Testis (tissue), 3 donors: ENCODE measurements around the gene MNX1. TPM values are rescaled to one million over a fixed set of nuclear protein-coding genes. Genes with fewer than 3 reads are reported as not detected.
A peak's percentile ranks its signal among the peaks of the same experiment; 100 is the strongest.

Experiments used
- DNase-seq: peaks from one replicate; pipeline ENCODE4 v3.0.0-alpha.2; 2019
- H3K27ac ChIP-seq, 2 donors: fragments of 200-600 bp; sonication (generic); one replicate each; pipeline ENCODE4 v1.5.1; 2019
- H3K27me3 ChIP-seq: fragments of 200-600 bp; sonication (generic); one replicate; pipeline ENCODE4 v1.5.1; 2019
- H3K36me3 ChIP-seq: fragments of 200-600 bp; sonication (generic); one replicate; pipeline ENCODE4 v1.5.1; 2017; ENCODE audit warnings: low read depth; ENCODE audit errors: missing control alignments
- H3K4me1 ChIP-seq: fragments of 200-600 bp; sonication (generic); one replicate; pipeline ENCODE4 v1.5.1; 2019
- H3K4me3 ChIP-seq, 2 donors: fragments of 200-600 bp; sonication (generic); one replicate each; pipeline ENCODE4 v1.5.1; 2017 to 2019
- H3K9me3 ChIP-seq: fragments of 200-600 bp; sonication (generic); one replicate; pipeline ENCODE4 v1.5.1; 2017
- CTCF ChIP-seq, 3 experiments: fragments of 450-650 bp in 2 of 3; fragments of 200-600 bp in 1 of 3; sonication (generic) in 1 of 3; IDR thresholded peaks; one replicate each; pipeline ENCODE4 v1.5.1; 2016 to 2019; ENCODE audit warnings: antibody characterized with exemption in 3 of 3, mild to moderate bottlenecking in 2 of 3, moderate library complexity in 1 of 3
- POLR2A ChIP-seq: fragments of 450-650 bp; IDR thresholded peaks from one replicate; pipeline ENCODE4 v1.6.1; 2017; ENCODE audit warnings: antibody characterized with exemption, mild to moderate bottlenecking, moderate library complexity
- WGBS, 2 donors: methylation state at CpG; one replicate each; pipeline ENCODE4 v1.1.5; 2018; 5-methylcytosine and 5-hydroxymethylcytosine counted together
- intact Hi-C: fragments of 100-400 bp; cut with DNase I; formaldehyde crosslinking; loops from one replicate; pipeline ENCODE4 v1.15.1; 2023; ENCODE audit warnings: low total_unique reads
- polyA plus RNA-seq: library from polyadenylated mRNA; stranded (reverse); fragments of 350-450 nt; fragmentation: Illumina TruSeq; extraction: RNeasy Lipid Tissue Mini Kit (QIAGEN cat#74804); gene quantifications from one replicate; pipeline ENCODE4 v1.2.3, GENCODE V29; 2014; ENCODE audit warnings: low read depth, low replicate concordance; ENCODE audit not compliant: insufficient read depth
- total RNA-seq, 2 donors: library from RNA; depleted of rRNA; stranded (reverse); fragments of >200 nt; gene quantifications; one replicate each; pipeline ENCODE4 v1.2.3, GENCODE V29; 2016

MNX1 gene
- total and polyA plus RNA-seq, 3 donors from 2014 or later, result 1.5 to 3.3 (median 3.0) TPM

- WGBS, 2 donors, result 4 to 11% methylated on average over 4 to 6 of the region's 6 CpGs
- peaks cover 6% of the 10 kb centered on the region for H3K27me3 ChIP-seq
- no peak overlapping the region for H3K27ac ChIP-seq
- no peak overlapping the region for H3K4me3 ChIP-seq
- TF ChIP-seq CTCF (IDR thresholded peaks at IDR 0.05), result no peak
- TF ChIP-seq POLR2A, result no peak
- intact Hi-C loops, result no loop called here
- H3K4me1 ChIP-seq, result peaks cover 6% of the 10 kb centered on the region
- H3K36me3 ChIP-seq, result no peaks in the 10 kb centered on the region
- H3K9me3 ChIP-seq, result no peaks in the 10 kb centered on the region
- no peak for DNase-seq
These were observed 7.1 kb downstream of the MNX1 start for GRCh38 chr7:157003445-157003755.

DNA sequence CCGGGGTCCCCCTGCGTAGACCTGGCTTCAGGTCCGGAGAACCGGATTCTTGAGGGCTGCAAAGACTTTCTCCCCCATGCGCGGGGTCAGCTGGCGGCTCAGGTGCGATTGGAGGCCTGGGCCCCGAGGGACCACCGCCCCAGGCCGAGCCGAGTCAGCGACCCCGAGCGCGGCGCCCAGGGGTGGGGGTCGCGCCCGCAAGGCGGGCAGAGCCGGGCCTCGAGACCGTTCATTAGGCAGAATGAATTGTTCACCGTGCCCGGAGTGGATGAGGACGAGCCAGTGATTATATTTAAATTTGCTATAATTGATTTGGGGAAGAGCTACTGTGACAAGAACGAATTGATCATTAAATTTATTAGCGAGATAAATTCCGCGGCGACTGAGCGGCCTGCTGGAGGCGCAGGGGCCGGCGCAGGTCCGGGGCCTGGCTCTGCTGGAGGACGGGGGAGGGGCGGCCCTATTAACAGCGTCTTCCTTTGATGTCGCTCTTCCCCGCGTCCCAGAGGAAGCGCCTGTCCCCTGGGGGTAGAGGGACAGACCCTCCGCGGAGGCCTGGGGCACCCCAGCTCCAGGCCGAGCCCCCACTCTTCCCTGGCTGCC, 7.5 kb downstream of the MNX1 start:
- DNase-seq, result peak; percentile 12
- TF ChIP-seq POLR2A (no peak), CTCF (IDR thresholded peaks at IDR 0.05) (no peak)
- H3K4me3 ChIP-seq, result no peak overlapping the region
- intact Hi-C loops, result no loop called here
- no peaks in the 10 kb centered on the region for H3K36me3 ChIP-seq
- peaks cover 6% of the 10 kb centered on the region for H3K4me1 ChIP-seq
- 6 to 8% methylated on average over 33 to 47 of the region's 47 CpGs for WGBS, 2 donors
- H3K27ac ChIP-seq, result no peak overlapping the region
- H3K9me3 ChIP-seq, result no peaks in the 10 kb centered on the region
- H3K27me3 ChIP-seq, result peaks cover 6% of the 10 kb centered on the region

GRCh38 chr7:157001920-157002818, 8.3 kb downstream of the MNX1 start:
- intact Hi-C loops, result no loop called here
- Histone ChIP-seq H3K4me1 (peaks cover 6% of the 10 kb centered on the region), H3K27me3 (peaks cover 6% of the 10 kb centered on the region), H3K4me3 (no peak overlapping the region), H3K9me3 (no peaks in the 10 kb centered on the region), H3K36me3 (no peaks in the 10 kb centered on the region), H3K27ac (no peak overlapping the region)
- TF ChIP-seq CTCF (IDR thresholded peaks at IDR 0.05) (no peak), POLR2A (no peak)
- WGBS, 2 donors, result 5 to 7% methylated on average over 23 to 31 of the region's 32 CpGs
- DNase-seq, result peak; percentile 11

DNA sequence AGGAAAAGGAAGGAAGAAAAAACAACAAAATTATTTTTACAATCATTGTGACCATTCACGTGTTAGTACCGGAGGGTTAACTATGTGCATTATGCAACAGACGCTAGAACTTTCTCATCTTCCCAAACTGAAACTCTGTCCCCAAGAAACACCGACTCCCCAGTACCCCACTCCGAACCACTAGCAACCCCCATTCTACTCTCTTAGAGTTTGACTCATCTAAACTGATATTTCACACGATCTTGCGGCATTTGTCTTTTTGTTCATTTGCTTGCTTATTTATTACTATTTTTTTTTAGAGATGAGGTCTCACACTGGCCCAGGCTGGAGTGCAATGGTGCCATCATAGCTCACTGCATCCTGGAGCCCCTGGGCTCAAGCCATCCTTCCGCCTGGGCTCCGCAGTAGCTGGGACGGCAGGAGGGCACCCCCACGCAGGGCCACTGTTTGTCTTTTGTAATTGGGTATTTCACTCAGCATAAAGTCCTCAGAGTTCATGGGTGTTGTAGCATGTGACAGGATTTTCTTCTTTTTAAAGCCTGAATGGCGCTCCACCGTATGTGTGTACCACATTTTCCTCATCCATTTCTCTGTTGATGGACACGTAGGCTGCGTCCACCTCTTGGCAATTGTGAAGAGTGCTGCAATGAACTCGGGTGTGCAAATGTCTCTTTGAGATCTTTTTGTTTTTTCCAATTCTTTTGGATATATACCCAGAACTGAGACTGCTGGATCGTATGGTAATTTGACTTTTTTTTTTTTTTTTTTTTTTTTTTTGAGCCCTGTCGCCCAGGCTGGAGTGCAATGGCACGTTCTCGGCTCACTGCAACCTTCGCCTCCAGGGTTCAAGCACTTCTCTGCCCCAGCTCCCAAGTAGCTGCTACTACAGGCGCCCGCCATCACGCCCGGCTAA, 9.5 kb downstream of the MNX1 start:
- no peak overlapping the region for H3K27ac ChIP-seq
- 11 to 15% methylated on average over 25 of the region's 25 CpGs for WGBS, 2 donors
- H3K4me1 ChIP-seq, result peaks cover 5% of the 10 kb centered on the region
- TF ChIP-seq CTCF (IDR thresholded peaks at IDR 0.05) (no peak), POLR2A (no peak)
- H3K36me3 ChIP-seq, result no peaks in the 10 kb centered on the region
- H3K9me3 ChIP-seq, result no peaks in the 10 kb centered on the region
- peaks cover 6% of the 10 kb centered on the region for H3K27me3 ChIP-seq
- no peak overlapping the region for H3K4me3 ChIP-seq
- DNase-seq, result peak; percentile 12
- intact Hi-C loops, result no loop called here
